NCI-H187 (cell line): ENCODE results near the gene PDCD1.

Experiments
- DNase-seq, 2 experiments: peaks; one replicate each; lab custom pipeline; 2025; lab: John Stamatoyannopoulos, UW

Gene PDCD1

DNA sequence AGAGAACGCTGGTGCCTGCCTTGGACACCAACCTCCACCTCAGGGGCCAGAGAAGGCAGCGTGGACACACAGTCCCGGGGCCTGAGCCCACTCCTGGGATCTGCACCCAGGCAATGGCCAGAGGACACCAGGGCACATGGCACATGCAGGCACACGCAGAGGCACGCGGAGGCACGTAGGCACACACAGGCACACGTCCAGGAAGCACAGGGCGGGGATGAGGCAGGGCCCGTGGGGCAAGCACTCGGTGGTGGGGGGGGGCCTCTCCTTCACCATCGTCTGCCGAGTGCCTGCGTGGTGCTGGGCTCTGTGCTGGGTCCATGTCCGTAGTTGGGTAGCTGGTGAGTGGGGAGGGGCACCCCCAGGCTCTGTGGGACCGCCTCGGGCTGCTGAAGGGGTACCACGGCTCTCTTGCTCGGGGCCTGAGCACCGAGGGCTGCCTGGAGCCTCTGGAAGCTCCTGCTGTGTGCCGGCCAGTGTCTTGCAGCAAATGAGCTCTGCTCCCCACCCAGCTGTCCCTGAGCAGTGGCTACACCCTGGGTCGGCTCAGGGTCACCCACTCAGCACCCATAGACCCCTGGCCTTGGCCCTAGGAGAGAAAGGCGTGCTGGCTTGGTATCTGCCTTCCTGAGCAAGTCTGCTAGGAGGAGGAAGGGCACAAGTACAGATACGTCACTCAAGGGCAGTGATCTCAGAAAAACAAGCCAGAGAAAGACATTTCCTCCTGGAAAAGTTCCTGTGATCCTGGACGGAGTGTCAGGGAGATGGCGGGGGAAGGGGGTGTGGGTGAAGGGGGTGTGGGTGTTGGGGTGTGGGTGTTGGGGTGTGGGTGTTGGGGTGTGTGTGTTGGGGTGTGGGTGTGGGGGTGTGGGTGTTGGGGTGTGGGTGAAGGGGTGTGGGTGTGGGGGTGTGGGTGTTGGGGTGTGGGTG lies 37.3 kb upstream of the PDCD1 start:
- DNase-seq, result no peak

DNA sequence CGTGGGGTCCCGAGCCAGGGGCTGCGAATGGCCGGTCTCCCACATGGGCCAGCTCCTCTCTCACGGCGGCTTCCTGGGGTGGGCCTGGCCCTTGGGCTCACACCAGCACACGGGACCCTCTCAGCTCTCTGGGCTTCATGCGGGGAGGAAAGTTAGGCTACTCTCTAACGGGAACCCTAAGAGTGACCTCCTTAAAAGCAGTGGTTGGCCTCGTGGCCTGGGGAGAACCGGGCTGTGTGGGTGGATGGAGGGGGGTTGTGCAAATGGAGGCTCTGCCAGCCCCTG lies 36.7 kb upstream of the PDCD1 start:
- DNase-seq, result no peak

DNA sequence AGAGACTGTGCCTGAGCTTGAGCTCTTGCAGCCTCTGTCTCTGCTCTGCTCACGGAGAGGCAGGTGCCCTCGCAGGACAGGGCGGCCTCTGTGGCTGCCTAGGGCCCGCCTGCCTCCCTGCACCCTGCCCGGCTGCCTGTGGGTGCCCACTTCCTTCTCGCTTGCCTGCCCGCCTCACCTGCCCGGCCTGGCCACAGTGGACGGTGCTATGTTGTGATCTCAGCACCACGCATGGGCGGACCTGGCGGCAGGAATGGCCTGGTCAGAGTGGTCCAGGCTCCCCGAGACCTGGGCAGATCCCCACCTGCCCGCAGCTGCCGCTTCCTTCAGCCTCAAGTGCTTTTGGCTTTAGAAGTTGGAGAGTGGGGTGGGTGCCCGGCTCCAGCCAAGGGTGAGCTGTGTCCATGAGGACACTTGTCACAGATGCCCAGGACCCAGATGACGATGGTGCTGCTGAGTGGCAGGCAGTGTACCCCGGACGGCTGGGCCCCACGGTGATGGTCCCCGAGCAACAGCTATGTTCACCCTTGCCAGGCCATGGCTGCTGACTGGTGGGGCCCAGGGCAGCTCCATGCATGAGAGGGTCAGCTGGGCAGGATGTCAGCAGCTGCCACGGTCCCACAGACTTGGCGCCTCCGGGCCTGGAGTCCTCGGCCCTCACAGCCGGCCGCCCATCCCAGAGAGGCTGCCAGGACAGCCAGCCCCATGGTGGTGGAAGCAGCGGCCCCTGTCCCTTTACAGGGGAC lies 36.2 kb upstream of the PDCD1 start:
- no peak for DNase-seq

DNA sequence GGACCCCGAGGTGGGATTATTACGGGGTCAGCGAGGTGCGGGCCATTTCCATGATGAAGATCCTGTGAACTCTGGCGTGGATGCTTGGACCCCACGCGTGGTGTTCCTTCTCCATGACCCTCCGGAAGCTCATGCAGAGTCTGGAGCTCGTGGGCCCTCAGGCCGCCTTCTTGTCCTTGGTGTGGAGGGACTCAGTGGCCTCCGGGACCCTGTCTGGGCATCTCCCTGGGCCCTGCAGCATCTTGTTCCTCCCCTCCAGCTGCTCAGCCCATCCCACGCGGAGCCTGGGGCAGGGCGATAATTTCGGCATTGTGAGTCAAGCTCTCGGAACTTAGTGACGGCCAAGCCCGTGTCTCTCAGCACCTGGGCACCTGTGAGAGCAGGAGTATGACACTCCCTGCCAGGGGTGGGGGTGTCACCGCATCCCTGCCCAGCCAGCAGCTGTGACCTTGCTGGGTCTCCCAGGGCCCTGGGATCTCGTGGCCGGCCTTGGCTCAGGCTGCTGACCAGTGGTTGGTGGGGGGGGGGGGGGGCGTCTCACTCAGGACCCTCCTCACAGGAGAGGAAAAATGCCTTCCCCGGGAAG lies 35.5 kb upstream of the PDCD1 start:
- DNase-seq, result no peak

DNA sequence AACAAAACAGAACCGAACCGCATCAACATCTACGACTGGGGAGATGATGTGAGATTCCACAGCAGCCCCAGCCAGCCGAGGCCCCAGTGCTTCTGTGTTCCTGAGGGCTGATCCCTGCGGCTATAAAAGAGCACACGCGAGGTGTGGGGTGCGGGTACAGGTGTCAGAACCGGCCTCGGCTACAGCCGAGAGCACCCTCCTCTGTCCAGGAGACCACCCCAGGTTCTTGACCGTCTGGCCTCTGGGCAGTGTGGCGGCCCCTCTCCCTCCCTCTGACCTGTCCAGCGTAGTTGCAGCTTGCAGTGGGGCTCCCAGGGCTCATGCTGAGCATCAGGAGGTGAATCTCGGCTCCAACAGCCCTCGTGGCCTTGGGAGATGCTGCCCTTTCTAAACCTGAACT lies 34.6 kb upstream of the PDCD1 start:
- no peak for DNase-seq

DNA sequence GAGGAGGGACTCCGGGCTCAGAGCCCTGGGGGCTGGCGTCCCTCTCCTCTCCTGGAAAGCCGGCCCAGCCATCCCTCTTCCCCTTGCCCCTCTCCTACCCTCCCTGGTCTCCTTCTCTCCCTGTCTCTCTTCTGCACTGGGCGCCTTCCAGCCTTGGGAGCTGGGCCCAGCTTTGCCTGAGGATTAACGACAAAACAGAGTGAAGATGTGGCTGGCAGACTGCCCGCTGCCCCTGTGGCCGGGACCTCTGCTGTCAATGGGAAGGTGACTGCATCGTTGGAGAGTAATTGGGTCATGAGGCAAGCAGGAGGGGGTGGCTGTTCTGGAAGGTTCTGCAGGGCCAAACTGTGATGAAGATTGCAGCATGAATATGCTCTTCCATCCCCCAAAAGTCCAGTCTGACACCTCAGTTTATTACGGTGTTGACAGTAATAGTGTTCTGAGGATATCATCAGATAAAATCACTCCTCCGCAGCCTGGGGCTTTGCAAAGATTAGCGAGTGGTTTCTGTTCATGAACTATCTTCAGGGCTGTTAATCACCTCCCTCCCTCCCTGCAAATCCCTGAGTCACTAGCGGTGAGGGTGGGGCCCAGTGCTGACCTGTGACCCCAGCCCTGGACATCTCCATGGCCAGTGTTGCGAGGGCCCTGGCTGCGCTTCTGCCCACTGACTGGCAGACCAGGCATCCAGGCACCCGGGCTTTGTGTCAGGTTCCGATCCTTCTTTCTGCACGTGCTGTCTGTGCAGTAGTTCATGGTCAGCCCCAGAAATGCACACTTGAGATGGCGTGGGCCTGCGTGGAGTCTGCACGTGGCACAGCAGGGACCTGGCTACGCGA lies 33.8 kb upstream of the PDCD1 start:
- DNase-seq, result no peak

DNA sequence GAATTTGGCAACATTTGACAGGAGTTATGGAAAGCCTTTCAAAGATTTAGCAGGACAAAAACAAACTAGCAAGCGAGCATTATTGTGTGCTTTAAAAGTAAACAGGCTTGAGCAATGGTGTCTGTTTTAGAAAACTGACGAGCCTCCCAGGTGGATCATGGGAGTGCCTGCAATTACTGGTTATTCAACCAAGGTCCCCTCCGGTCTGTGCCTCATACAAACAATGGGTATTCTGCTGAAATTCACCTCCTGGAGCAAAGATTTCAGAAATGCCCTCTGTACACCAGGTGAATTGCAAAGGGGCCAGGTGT lies 33.2 kb upstream of the PDCD1 start:
- DNase-seq, result no peak

DNA sequence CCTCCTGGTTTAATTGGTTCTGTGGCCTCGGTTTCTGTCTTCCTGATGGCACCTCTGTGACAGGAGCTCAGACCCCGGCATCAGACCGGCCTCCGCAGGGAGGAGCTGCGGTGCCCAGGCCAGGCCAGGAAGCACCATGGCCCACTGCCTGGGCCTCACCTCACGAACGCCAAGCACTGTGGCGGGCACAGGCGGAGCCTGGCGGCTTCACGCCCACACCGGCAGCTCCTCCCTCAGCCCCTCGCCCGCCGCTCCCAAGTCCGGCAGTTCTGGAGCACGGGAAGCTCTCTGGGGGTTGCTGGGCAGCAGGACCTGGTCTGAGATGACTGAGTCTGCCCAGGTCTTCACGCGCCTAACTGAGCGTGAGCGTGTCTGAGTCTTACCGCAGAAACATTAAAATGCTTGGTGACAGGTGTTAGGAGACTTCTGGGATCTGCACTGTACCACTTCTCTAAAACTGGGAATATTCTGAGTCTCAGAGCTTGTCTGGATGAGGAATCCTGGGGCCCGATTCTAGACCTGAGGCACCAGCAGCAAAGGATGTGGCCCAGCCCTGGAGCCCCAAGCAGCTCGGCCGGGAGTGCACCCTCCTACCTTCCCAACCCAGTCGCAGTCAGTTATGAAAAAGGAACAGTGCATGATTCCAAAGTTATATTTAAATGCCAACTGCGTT lies 32.8 kb upstream of the PDCD1 start:
- no peak for DNase-seq

DNA sequence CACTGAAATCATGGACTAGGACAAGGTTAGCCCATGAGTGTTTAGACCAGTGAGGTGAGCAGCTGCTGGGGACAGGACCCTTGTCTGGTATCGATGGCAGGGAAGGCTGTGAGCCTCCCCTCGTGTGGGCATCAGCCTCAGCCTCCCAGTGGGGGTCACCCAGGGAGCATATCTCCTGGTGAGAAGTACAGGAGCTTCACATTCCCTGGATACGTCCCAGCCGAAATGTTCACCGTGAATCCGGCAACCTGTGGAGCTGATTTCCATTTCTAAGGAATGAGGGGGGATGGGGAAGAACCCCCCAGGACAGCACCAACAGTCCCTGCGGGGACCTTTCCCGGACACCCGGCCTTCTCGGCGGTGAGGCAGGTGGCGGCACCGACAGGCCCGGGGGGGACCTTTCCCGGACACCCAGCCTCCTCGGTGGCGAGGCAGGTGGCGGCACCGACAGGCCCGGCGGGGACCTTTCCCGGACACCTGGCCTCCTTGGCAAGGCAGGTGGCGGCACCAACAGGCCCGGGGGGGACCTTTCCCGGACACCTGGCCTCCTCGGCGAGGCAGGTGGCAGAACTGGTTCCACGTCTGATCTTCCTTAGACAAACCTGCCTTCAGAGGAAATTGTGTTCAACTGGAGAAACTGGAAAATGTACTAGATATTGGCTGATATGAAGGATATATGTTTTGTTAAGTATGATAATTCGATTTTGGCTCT lies 32.0 kb upstream of the PDCD1 start:
- no peak for DNase-seq

DNA sequence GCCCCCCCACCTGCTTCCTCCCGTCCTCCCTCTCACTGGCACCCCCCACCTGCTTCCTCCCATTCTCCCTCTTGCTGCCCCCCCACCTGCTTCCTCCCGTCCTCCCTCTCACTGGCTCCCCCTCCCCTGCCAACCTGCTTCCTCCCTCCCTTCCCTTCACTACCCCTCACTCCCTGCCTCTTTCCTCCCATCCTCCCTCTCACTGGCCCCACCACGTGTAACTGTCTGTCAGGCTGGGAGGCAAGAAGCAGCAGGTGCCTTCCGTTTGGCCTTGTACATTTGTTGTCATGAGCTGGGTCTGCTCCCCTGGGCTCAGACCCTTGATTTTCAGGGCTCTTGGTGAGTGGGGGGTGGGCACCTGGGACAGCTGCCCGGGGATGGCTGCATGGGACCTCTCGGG lies 29.9 kb upstream of the PDCD1 start:
- no peak for DNase-seq

DNA sequence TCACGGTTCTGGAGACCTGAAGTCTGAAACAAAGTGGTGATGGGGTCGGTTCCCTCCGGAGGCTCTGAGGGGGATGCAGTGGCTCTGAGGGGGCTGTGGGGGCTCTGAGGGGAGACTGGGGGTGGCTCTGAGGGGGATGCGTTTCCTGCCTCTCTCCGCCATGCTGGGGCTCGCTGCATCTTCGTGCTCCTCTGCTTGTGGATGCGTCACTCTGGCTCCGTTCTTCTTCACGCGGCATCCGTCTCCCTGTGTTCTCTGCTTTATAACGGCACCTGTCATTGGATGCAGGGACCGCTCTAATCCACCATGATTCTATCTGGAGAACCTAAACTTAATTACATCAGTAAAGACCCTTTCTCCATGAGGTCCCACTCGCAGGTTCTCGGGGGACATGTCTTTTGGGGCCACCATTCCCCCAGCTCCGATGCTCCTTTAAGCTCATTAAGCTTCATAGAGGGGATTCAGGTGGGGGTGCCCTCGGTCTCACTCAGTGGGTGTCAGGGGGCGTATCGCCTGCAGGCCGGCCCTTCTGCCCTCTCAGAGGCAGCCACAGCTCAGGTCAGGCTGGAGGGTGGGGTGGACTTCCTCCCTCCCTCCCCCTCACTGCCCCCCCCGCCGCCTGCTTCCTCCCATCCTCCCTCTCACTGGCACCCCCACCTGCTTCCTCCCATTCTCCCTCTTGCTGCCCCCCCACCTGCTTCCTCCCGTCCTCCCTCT lies 29.3 kb upstream of the PDCD1 start:
- DNase-seq, result no peak

DNA sequence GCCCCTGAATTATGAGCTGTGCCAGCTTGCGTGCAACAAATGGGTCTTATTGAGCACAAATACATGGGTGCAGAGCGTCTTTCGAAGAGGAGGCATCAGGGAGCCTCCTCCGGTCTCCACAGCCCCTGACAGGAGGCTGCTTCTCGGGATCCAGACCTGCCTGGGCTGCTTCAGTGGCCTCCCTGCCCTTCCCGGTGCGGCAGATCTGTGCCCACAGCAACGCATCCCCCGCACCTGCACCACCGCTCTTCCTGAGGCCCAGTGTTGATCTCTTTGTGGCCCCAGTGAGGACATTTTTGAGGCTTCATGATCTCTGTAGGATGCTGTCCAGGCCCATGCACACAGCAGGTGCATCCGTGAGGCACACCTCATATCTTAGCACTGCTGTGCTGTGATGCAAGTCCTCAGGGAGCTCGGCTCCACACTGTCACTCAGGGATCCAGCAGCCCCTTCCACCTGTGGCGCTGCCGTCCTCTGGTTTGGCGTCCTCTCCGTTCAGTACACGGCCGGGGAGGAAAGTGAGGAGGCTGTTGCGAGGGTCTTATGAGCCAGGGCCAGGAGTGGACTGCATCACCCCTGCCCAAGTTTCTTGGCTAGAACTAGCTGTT lies 28.2 kb upstream of the PDCD1 start:
- no peak for DNase-seq

DNA sequence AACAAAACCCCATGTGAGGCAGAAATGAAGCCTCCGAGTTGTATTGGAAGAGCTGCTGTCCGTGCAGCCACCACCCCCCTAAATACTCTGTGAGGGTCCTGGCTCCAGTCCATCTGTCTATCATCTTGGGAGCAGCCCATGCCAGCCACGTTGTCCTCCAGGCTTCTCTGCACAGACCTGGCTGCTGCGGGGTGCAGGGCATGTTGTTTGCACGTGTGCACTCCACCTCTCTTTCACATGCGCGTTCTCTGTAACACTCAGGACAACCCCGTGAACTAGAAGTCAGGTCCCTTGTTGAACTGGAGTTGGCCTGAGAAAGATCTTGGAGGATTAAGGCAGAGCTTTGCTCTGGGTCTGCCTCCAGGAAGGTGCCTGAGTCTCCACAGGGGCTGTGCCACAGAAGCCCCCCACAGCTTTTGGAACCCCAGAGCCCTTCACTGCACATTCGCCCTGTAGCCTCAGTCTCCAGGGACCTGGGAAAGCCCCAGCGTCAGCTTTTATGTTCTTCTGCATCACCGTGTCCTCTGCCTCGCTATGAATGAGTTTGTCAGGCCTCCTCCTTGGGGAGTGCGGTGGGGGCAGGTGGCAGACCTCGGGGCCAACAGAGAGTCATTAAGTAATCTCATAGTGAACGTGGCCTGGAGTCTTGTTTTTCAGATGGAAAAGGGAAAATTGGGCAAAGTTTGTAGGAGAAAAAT lies 27.4 kb upstream of the PDCD1 start:
- DNase-seq, result no peak

DNA sequence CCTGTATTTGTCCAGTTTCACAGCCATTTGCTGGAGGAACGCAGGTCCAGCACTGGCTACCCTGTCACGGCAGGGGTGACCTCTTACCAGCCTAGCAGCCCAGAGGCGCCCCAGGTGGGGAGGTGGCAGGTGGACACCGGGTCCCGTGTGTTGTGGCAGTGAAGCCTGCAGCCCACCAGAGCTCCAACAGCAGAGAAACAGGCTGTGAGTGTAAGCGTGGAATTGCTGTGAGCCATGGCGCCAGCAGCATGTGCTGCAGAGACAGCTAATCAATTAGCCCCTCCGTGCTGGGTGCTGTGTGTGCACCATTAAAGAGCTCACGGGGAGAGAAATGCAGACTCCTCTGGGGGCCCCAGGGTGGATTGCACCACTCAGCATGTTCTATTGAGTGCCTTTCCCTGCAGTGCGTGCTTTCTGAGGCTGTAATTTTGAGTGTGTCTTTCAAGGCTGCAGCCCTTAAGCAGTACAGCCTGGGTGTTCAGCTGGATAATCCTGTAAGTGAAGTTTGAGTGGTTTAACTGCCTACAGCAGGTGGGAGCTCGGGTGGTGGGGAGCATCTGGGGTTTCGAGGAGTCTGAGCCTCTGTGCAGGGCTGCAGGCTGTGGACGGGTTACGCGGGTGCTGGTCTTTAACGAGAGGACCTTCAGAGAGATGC lies 26.7 kb upstream of the PDCD1 start:
- DNase-seq, result peak; percentile 27 to 39

DNA sequence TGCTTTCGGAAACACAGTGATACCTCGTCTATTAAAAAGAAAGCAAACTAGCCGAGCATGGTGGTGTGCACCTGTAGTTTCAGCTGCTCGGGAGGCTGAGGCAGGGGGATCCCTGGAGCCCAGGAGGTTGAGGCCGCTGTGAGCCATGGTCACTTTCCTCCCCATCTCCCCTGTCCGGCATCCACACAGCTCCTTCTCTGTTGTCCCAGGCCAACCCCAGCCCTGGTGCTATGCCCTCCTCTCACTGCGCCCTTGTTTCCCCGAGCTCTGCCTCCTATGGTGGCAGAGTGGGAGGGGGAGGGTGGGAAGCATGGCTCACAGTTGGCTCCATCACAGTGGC lies 26.2 kb upstream of the PDCD1 start:
- DNase-seq, result no peak

DNA sequence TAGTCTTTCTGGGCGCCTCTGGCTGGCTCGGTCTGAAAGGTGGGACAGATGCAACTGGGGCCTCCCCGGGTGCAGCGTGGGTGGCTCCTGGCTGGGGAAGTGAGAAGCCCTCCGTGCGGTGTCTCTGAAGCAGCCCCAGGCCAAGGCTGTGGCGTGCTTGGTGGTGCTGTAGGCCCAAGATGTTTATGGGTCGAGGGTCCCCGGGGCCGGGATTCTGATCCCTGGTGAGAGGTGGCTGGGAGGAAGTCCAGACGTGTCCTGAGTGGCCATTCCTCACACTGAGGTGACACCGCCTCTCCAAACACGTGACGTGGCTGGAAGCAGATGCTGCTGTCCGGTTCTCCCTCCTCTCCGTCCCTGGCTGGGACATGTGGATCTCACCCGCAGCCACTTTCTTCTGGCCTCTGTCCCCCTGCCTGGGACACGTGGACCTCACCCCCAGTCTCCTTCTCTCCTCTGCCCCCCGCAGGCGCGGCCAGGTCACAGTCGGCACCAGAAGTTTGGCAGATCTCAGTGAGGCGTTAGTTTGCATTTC lies 23.5 kb upstream of the PDCD1 start:
- no peak for DNase-seq

DNA sequence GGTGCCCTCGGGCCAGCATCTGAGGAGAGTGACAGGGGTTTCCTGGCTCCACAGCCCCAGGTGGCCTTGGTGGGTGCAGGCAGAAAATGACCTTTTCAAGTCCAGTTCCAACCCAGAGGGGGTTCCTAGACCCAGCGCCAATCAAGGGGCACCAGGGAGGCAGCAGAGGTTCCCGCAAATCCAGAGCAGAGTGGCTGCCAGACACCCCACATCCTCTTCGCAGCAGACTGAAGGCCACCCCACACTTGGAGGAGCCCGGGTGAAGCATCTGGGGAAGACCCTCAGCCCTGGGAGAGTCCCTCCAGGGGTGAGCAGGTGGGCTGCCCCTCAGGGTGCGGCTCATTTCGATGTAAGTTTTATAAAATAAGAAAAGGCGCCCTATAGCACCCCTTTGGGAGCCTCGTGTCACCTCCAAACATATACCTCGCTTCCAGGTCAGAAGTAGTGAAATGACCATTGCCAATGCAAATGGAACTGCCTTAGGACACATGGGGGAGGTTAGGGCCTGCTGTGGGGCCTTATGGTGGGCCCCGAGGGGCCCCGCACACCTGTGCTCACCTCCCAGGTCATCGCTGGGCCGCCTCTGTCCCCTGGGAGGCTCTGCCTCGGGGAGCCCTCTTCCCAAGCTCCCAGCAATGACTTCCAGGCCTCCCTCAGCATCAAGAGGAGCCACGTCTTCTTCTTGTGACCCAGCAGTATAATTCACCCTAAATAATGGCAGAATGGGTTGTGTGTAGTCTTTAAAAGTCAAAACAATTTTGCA lies 21.8 kb upstream of the PDCD1 start:
- no peak for DNase-seq

DNA sequence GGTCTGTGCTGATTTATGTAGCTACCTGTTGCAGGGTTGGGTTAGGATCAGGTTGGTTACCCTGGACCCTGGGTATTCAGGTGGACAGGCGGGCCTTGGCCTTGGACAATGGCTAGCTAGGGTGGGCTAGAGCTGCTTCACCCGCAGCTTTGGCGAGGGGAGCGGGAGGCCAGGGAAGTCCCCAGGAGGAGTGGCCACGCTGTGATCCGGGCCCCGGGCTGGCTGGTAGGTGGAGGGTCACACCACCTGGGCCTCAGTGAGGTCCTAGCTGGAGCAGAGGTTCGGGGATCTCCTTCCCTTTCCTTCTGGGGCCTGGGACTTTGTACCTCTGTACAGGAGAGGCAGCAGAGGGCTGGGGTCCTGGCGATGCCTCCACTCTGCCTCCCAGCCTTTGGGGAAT lies 20.6 kb upstream of the PDCD1 start:
- no peak for DNase-seq
